ENCODE results near the gene FAHD1.

Gene FAHD1

GRCh38 chr16:1823821-1824220 lies 3.2 kb upstream of the FAHD1 start:
- H3K27me3 ChIP-seq (ENCODE audit: insufficient read depth, low read depth), result no peaks in the 10 kb centered on the region
- peaks cover 18% of the 10 kb centered on the region for H3K4me1 ChIP-seq (ENCODE audit: low read depth, poor library complexity, severe bottlenecking)
- no peaks in the 10 kb centered on the region for H3K36me3 ChIP-seq (ENCODE audit: insufficient read depth)
- H3K9ac ChIP-seq, result no peak overlapping the region
- no peaks in the 10 kb centered on the region for H4K20me1 ChIP-seq (ENCODE audit: insufficient read depth)
- TF ChIP-seq CTCF (conservative IDR thresholded peaks at IDR 0.05; ENCODE audit: low read depth, low read length), result no peak
- peaks cover 21% of the 10 kb centered on the region; the same call in 1 of the 2 replicates for H3K79me2 ChIP-seq (ENCODE audit: insufficient read depth, low read depth)
- H3K4me2 ChIP-seq, result no peak overlapping the region
- H3K4me3 ChIP-seq (IDR thresholded peaks at IDR 0.05; ENCODE audit: insufficient read depth, low read depth, low read length), result no peak overlapping the region
- H3K27ac ChIP-seq, result no peak overlapping the region
- no peak overlapping the region for H2AFZ ChIP-seq (ENCODE audit: low read depth)

GRCh38 chr16:1825381-1825863 lies 1.6 kb upstream of the FAHD1 start:
- Histone ChIP-seq H3K4me3 (IDR thresholded peaks at IDR 0.05; ENCODE audit: insufficient read depth, low read depth, low read length) (no peak overlapping the region), H3K4me1 (ENCODE audit: low read depth, poor library complexity, severe bottlenecking) (peaks cover 24% of the 10 kb centered on the region), H3K27ac (no peak overlapping the region), H4K20me1 (ENCODE audit: insufficient read depth) (no peaks in the 10 kb centered on the region), H3K79me2 (ENCODE audit: insufficient read depth, low read depth) (peaks cover 21% of the 10 kb centered on the region; the same call in 1 of the 2 replicates), H3K36me3 (ENCODE audit: insufficient read depth) (no peaks in the 10 kb centered on the region), H3K27me3 (ENCODE audit: insufficient read depth, low read depth) (no peaks in the 10 kb centered on the region), H2AFZ (ENCODE audit: low read depth) (0 out of 2 replicates have a peak overlapping the region, but pooled peaks have one; percentile 24), H3K4me2 (peak overlapping the region; percentile 80), H3K9ac (no peak overlapping the region; the same call in 1 of the 2 replicates)
- TF ChIP-seq CTCF (conservative IDR thresholded peaks at IDR 0.05; ENCODE audit: low read depth, low read length), result no peak

GRCh38 chr16:1825864-1826690 lies 929 bp upstream of the FAHD1 start:
- H3K4me1 ChIP-seq (ENCODE audit: low read depth, poor library complexity, severe bottlenecking), result peaks cover 24% of the 10 kb centered on the region
- peak overlapping the region; percentile 24; the same call in 1 of the 2 replicates for H3K9ac ChIP-seq
- peak overlapping the region; percentile 30; the same call in 1 of the 2 replicates for H3K27ac ChIP-seq
- H3K4me3 ChIP-seq (IDR thresholded peaks at IDR 0.05; ENCODE audit: insufficient read depth, low read depth, low read length), result no peak overlapping the region
- peaks cover 21% of the 10 kb centered on the region; the same call in 1 of the 2 replicates for H3K79me2 ChIP-seq (ENCODE audit: insufficient read depth, low read depth)
- no peak for TF ChIP-seq CTCF (conservative IDR thresholded peaks at IDR 0.05; ENCODE audit: low read depth, low read length)
- 0 out of 2 replicates have a peak overlapping the region, but pooled peaks have one; percentile 24 for H2AFZ ChIP-seq (ENCODE audit: low read depth)
- no peaks in the 10 kb centered on the region for H3K27me3 ChIP-seq (ENCODE audit: insufficient read depth, low read depth)
- no peaks in the 10 kb centered on the region for H4K20me1 ChIP-seq (ENCODE audit: insufficient read depth)
- peak overlapping the region; percentile 80 for H3K4me2 ChIP-seq
- H3K36me3 ChIP-seq (ENCODE audit: insufficient read depth), result no peaks in the 10 kb centered on the region

- Histone ChIP-seq H3K36me3 (ENCODE audit: insufficient read depth) (no peaks in the 10 kb centered on the region), H3K27ac (no peak overlapping the region), H4K20me1 (ENCODE audit: insufficient read depth) (no peaks in the 10 kb centered on the region), H3K4me3 (IDR thresholded peaks at IDR 0.05; ENCODE audit: insufficient read depth, low read depth, low read length) (no peak overlapping the region), H3K4me1 (ENCODE audit: low read depth, poor library complexity, severe bottlenecking) (peaks cover 24% of the 10 kb centered on the region), H3K4me2 (peak overlapping the region; percentile 86), H3K9ac (no peak overlapping the region), H3K27me3 (ENCODE audit: insufficient read depth, low read depth) (no peaks in the 10 kb centered on the region), H3K79me2 (ENCODE audit: insufficient read depth, low read depth) (peaks cover 21% of the 10 kb centered on the region; the same call in 1 of the 2 replicates), H2AFZ (ENCODE audit: low read depth) (no peak overlapping the region)
- TF ChIP-seq CTCF (conservative IDR thresholded peaks at IDR 0.05; ENCODE audit: low read depth, low read length), result no peak
These were observed 1.8 kb downstream of the FAHD1 start for GRCh38 chr16:1828645-1829410.

Data from KMS-11 (cell line).